GM18526 (cell line): ENCODE results near the gene RBM18.

Experiments used
- POLR2A ChIP-seq: IDR thresholded peaks from 3 replicates; pipeline ENCODE4 v1.6.1; 2011; ENCODE audit not compliant: insufficient read length; ENCODE audit errors: extremely low read depth

The RBM18 gene

GRCh38 chr9:122218935-122219855 is 45.4 kb downstream of the RBM18 start:
- TF ChIP-seq POLR2A: no peak

GRCh38 chr9:122218071-122218934 is 46.3 kb downstream of the RBM18 start:
- TF ChIP-seq POLR2A: no peak

DNA sequence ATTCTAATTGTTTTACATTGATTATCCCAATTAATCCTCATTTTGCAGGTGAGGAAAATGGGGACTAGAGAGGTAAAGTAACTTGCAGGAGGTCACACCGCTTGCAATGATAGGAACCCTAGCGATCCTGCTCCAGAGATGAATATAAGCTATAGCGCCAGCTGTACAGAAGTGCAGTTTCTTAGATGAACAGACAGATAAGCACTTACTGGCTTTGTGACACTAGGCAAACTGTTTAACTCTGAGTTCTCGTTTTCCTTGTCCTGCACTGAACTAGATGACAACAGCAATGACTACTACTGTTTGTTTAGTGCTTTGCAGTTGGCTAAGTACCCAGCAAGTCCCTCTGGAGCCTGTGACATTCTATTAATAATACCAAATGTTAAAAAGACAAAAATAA is 47.0 kb downstream of the RBM18 start:
- no peak for TF ChIP-seq POLR2A

DNA sequence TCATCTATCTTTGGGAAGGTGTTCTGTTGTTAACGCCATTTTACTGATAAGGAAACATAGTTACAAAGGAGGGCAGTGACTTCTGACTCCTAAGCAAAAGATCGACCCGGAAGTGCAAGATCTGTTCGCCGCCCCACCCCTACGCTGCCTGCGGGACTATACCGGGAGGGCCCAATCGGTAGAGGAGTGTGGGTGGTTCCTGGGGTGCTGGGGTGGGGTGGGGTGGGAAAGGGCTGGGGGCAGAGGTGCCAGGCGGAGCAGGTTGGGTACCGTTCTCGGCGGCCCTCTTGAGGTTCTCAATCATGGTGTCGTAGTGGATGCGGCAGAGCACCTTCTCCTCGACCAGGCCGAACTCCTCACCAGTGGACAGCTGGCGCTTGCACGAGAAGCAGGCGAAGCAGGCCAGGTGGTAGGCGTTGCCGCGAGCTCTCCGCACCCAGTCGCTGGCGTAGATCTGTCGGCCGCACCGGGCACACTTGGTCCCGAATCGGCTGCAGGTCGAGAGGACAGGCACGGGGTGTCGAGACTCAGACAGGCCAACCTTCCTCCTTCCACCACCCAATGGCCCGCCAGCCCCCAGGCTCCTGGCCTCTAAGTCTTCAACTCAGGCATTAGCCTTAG is 47.7 kb downstream of the RBM18 start:
- TF ChIP-seq POLR2A: no peak

DNA sequence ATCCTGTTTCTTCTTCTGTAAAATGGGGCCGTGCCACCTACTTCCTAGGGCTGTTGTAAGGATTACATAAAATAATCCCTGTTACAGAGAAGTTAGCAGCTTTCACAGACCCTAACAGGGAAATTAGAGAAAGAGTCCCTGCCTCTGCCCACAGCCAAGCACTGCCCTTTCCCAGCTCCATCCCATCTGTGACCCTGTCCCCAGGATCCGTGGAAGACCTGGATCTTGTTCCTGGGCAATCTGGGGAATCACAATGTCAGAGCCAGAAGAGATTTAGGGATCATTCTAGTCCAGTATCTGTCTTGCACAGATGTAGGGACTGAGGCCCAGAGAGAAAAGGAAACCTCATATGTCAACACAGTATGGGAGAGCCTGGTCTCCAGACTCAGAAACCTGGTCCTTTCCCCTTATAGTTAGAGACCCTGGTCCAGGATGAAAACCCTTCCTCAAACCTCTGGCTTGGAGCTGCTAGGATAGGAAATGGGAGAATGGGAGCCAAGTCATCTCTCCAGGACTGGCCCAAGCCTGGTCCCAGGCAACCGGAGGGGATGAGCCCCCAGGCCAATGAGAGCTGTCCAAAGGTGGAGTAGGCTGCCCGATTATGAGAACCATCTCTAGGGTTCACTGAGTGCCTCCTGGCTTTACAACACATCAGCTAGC is 48.4 kb downstream of the RBM18 start:
- no peak for TF ChIP-seq POLR2A

GRCh38 chr9:122215663-122216062 is 49.0 kb downstream of the RBM18 start:
- TF ChIP-seq POLR2A: no peak

DNA sequence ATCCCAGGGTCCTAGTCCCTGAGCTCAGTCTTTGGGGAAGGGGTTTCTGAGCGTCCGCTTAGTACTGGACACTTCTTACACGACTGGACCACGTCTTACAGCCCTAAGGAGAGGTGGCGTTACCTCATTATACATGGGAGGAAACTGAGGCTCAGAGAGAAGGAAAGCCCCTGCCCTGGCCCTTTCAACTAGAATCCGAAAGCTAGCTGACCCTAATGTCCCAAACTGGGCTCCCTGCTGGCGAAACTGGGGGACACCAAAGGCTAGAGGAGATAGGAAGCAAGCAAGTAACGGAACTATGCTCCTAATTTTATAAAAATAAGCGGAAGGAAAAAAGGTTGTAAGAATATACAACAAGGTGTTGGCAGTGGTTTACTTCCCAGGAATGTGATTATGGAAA is 50.1 kb downstream of the RBM18 start:
- TF ChIP-seq POLR2A: no peak

DNA sequence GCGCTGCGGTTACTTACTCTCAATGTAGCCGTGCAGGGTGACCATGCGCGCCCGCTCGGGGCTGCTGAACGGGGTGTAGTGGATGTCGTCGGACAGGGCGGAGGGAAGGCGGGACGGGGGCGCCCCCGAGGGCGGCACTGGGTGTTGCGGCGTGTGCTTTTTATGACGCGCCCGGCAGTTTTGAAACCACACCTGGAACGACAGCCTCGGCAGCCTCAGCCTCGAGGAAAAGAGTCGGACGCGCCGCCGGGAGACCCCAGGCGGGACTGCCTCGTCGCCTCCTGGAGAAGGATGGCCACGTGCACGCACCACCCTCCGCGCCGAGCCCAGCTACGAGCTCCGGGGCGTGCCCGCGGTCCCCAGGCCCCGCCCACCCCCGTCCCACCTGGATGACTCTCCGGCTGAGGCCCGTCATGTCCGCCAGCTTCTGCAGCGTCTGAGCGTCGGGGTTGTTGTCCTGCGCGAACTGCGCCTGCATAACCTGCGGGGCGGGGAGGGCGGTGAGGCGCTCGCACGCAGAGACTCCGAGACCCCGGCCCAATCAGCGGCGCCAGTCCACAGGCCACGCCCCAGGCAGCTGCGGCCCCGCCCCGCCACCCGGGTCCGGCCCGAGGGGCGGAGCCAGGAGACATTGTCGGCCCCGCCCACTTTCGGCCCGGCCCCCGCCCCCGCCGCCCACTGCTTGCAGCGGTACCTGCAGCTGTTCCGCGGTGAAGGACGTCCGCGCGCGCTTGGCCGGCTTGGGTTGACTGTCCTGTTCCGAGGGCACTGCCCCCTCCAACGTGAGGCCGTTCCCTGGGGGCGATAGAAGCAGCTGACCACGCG is 50.8 kb downstream of the RBM18 start:
- no peak for TF ChIP-seq POLR2A

DNA sequence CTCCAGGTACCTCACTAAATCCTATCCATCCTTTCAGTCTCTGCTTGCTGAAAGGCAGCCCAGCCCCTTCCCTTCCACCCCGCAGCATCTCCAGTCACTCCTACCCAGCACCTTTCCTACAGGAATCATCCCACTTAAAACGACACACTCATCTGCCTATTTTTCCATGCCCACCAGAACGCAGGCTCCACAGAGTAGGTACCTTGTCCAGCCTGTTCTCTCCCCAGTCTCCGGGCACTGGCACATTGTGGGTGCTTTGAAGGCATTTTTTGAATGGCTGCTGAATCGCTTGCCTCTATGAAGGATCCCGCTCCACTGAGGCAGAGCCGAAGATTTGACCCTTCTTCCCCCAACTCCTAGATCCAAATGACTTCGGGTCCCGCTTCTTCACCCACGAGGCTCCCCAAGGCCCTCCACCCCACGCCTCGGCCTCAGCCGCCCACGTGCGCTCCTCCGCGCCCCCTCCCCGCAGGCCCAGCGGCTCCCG is 51.5 kb downstream of the RBM18 start:
- TF ChIP-seq POLR2A: no peak

DNA sequence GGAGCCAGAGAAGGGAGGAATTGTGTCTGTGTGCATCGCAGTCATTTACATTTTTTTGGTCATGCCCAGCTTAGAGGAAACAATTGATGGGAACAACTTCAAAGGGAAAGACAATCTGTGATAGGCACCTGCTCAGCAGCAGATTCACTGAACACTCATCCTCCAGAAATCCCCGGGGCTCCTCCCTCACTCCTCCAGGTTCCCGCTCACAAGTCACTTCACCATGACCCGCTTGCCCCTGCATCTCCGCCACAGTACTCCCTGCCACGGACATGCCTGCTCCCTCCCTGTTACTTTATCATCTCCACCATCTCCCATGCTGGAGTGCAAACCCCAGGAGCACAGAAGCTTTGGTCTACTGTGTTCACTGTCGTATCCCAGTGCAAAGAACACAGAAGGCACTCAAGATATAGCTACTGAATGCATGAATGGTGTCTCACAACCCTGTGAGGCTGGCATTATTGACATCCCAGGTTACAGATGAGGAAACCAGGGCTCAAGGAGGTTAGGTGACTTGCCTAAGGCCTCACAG is 52.1 kb downstream of the RBM18 start:
- TF ChIP-seq POLR2A: no peak

GRCh38 chr9:122209451-122209850 is 55.2 kb downstream of the RBM18 start:
- TF ChIP-seq POLR2A: no peak

- TF ChIP-seq POLR2A: no peak
Measured at GRCh38 chr9:122207096-122207495, 57.5 kb downstream of the RBM18 start.

DNA sequence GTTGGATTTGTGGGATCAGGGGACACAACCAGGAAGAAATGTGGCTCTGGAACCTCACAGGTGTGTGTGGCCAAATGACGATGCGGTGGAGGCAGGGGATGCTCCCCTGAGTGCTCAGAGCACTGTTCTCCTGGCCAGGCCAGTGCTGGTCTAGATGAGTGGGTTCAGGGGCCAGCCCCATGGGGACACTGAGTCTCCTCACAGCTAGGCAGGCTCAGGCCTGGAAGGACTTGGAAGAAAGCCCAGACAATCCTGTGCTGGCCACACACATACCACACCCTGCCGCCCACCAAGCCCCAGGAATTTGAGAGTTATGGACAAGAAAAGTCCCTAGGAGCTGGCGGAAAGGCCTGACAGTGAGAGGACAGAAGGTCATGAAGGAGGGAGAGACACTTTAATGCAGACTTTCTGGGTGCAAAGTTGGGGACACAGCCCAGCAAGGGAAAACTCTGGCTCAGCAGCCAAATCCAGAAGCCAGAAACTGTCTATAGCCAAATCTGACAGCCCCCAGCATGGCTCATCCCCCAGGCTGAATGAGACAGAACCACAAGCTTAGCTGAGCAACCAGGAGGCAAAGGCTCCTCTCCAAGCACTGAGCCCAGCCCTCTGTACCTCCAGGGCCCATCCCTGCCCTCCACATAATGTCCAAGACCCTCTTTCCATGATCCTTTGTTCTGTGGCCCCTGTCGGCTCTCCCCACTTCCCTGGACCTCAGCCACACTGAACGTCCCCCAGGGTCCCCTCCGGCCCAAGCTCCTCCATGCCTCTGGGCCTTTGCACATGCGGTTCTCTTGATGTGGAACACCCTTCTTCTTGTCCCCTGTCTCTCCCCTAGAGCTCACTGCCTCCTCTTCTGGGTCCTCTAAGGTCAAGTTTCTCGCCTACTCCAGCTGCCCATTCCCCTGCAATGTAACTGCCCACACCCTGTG is 58.3 kb downstream of the RBM18 start:
- TF ChIP-seq POLR2A: no peak
